NCI-H1048 (cell line): ENCODE data around the gene UPF1.

ENCODE experiments used
- DNase-seq: peaks from one replicate; lab custom pipeline; 2025; lab: John Stamatoyannopoulos, UW

The UPF1 gene

GRCh38 chr19:18840288-18841267 is 8.8 kb downstream of the UPF1 start:
- no peak for DNase-seq

DNA sequence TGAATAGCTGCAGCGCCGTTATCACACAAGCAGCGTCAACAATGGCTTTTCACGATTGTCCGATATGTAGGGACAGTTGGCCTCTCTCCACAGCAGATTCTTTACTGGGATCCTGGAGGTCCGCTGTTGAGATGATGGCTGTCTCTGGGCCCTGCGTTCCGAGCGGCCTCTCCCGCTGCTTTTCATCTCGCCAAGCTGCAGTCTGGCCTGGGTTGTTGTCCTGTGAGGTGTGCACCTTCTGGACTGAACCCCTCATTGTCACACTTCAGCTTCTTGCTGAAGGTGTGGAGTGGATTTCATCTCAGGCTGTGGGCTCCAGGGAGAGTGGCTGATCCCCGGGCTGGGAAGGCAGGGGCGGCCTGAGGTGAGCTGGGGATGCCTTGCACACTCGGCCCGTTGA is 9.6 kb downstream of the UPF1 start:
- DNase-seq: no peak

- no peak for DNase-seq
These were observed 10.4 kb downstream of the UPF1 start for GRCh38 chr19:18842166-18842565.

DNA sequence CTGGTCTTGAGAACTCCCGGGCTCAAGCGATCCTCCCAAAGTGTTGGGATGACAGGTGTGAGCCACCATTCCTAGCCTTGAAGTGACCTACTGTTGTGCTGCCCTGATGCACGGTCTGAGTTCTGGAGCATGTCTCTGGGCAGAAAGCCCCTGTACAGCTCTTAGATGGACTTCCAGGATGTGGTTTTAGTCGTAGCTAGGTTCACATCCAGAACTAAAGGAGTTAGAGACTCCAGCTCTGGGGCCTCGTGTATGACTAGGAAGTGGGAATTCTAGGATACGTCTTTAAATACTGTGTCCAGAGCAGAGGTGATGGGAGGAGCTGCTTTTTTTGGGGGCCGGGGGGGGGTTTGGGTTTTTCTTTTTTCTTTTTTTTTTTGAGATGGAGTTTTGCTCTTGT is 12.2 kb downstream of the UPF1 start:
- DNase-seq: no peak

- DNase-seq: no peak
These were observed 13.1 kb downstream of the UPF1 start for GRCh38 chr19:18844806-18845329.

DNA sequence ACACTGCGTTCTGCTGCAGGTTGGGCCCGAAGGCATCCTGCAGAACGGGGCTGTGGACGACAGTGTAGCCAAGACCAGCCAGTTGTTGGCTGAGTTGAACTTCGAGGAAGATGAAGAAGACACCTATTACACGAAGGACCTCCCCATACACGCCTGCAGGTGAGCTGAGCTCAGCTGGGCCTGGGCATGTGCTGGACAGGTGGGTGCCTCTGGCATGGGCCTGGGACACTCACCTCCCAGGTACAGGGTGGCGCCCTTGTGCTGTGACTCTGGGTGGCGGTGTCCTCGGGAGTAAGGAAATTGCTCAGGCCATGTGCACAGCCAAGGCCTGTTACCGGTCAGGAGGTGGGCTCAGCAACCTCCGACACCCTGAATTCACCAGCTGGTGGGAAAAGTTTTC is 14.2 kb downstream of the UPF1 start:
- no peak for DNase-seq

DNA sequence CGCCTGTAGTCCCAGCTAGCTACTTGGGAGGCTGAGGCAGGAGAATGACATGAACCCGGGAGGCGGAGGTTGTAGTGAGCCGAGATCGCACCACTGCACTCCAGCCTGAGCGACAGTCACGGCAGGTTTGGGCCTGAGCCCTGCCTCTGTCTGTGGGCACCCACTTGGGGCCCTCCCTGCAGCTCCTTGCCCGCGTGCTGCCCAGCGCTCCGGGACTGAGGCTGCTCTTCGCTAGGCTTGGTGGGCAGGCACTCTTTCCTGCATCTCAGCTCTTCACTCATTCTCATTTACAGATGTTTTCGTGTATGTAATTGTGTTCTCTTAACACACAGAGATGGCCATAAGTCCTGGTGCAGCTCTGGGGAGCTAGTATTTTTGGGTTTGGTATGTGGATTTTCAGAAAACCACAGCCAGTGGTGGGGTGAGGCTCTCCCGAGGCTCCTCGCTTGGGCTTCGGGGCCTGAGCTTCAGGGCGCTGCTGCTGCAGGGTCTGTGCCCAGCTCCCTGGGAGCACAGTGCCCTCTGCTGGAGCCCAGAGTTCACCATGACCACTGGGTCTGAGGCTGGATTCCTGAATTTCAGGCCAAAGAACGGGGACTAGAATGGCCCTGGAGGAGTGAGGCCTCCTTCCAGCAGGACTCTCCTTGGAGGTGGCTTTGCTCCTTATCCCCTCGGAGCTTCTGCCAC is 15.2 kb downstream of the UPF1 start:
- no peak for DNase-seq

DNA sequence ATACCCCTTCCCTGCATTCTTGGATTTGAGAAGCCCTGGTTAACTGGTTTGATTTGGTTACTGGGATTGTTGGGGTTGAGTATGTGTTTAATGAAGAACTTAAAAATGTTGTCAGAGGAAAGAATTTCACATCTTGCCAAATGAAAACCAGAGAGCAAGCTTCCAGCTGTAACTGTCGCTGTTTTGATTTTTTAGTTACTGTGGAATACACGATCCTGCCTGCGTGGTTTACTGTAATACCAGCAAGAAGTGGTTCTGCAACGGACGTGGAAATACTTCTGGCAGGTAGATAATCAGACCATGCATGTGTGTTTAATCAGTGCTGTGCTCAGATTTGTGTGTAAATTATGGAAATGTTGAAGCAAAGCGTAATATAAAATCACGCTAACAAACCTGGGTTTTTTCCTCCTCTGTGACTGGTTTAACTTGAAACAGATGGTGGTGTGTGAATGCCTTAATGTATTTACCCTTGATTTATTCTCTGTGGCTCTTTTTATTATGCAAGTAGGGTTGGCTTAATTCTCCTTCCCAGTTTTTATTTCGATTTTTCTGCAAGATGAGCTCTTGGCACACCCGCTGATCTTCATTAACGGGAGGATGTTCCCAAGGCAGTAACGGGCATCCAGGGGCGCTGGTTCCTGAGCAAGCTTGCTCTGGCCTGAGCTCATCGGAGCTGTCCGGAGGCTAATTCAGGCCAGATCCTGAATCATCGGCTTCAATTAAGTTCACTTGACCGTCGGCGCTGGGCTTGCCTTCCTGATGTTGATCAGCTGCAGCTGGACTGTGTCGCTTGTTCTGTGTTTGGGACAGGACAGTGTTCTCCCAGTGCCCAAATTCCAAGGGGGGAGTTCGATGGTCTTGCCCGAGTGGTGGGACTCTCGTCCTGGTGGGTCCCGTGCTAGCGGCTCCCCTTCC is 16.0 kb downstream of the UPF1 start:
- DNase-seq: no peak

- no peak for DNase-seq
These were observed 17.3 kb downstream of the UPF1 start for GRCh38 chr19:18848878-18849661.

GRCh38 chr19:18849838-18850400 is 18.2 kb downstream of the UPF1 start:
- DNase-seq: no peak

DNA sequence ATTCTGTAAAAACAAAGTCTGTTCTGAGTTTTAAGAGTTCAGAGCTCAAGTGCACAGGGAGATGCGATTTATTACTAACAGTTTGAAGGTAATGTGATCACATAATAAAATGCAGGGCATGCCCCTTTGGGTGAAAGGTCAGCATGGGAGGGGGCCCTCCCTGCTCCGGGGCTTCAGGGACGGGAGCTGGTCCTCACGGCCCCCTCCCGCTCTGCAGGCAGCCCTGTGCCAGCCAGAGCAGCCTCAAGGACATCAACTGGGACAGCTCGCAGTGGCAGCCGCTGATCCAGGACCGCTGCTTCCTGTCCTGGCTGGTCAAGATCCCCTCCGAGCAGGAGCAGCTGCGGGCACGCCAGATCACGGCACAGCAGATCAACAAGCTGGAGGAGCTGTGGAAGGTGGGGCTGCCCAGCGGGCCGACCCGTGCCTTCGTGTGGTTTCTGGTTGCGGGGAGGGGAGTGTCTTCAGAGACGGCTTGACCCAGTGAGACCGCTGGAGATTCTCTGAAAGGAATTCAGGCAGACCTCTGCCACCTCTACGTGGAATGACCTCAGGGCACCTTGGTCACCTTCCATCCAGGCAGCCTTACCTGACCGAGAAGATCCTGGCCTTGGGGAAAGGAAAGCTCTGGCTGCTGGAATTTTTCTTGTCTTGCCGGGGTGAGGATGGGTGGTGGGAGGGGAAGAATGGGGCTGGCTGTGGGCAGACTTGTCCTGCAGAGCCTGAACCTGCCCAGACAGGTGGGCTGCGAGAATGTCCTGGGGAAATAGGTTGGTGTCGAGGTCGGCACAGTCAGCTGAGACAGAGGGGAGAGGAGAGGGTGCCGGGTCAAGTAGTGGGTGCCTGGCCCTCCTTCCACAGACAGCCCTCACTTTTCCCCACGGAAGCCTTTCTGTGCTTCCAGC is 19.0 kb downstream of the UPF1 start:
- no peak for DNase-seq

- no peak for DNase-seq
These were observed 20.0 kb downstream of the UPF1 start for GRCh38 chr19:18851673-18852325.

DNA sequence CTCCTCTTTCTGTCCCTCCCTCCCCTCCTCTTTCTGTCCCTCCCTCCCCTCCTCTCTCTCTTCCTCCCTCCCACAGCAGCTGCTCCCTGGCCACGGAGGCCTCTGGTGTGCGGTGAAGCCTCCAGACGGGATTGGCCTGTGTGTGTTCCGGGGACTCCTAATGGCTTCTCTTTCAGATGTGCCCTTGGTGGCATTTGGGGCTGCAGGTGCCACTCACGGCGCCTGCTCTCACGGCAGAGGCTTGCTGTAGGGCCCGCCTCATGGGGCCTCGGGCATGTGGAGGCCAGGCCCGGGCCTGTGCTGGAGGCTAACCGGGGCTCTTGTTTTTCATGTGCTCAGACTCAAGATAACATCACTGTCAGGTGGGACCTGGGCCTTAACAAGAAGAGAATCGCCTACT is 20.9 kb downstream of the UPF1 start:
- DNase-seq: no peak

- no peak for DNase-seq
These were observed 22.1 kb downstream of the UPF1 start for GRCh38 chr19:18853755-18854427.

DNA sequence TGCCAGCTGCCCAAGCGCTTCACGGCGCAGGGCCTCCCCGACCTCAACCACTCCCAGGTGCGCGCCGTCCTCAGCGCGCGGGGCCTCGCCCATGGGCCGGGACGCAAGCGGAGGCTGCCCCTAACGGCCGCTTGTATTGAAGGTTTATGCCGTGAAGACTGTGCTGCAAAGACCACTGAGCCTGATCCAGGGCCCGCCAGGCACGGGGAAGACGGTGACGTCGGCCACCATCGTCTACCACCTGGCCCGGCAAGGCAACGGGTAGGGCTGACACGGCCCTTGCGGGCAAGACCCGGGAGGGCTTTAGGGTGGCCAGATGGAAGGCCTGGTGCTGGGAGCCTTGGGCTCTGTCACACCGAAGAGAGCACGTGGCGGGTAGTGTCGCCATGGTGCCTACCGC is 23.2 kb downstream of the UPF1 start:
- DNase-seq: no peak

- DNase-seq: no peak
These were observed 24.1 kb downstream of the UPF1 start for GRCh38 chr19:18855647-18856384.

- no peak for DNase-seq
These were observed 24.8 kb downstream of the UPF1 start for GRCh38 chr19:18856385-18857126.
